NCI-H2196 treated with DMSO at 0.1 percent for 48 hours (cell line): ENCODE results near the gene SOCS6.
"Not testable (repeated sequence)": the region's sequence is repeated elsewhere in the genome, so short reads cannot be mapped to it uniquely, and the experiment has no call there.

Experiments
- DNase-seq: peaks from one replicate; lab custom pipeline; 2025; ENCODE audit not compliant: unreplicated experiment; lab: John Stamatoyannopoulos, UW

Gene SOCS6, protein sequence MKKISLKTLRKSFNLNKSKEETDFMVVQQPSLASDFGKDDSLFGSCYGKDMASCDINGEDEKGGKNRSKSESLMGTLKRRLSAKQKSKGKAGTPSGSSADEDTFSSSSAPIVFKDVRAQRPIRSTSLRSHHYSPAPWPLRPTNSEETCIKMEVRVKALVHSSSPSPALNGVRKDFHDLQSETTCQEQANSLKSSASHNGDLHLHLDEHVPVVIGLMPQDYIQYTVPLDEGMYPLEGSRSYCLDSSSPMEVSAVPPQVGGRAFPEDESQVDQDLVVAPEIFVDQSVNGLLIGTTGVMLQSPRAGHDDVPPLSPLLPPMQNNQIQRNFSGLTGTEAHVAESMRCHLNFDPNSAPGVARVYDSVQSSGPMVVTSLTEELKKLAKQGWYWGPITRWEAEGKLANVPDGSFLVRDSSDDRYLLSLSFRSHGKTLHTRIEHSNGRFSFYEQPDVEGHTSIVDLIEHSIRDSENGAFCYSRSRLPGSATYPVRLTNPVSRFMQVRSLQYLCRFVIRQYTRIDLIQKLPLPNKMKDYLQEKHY

DNA sequence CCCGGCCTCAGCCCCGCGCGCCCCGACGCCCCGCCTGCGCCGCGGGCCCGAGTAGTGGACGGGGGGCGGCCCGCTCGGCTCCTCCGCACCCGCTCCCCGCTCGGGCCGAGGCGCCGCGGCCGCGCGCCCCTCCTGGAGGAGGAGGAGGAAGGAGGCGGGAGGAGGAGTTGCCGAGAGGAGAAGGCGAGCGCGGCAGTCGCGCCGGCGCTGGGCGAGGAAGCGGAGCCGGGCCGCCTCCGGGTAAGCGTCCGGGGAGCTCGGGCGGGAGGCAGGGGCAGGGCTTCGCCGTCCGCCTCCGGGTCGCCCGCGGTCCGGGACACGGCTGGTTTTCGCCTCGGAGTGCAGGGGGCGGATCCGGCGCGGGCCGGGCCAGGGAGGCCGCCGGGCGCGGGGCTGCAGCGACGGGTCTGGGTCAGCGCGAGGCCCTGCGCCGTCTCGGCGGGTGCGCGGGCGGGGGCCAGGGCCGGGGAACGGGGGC is at the start of gene SOCS6:
Gene SOCS6 (plus strand): TSS at position 195 of the 478 bp plus-strand sequence. CDS start 35,624 bp downstream, outside the sequence.
- DNase-seq, result no peak

- no peak for DNase-seq
These were observed 45.5 kb upstream of the SOCS6 start for GRCh38 chr18:70243131-70243929.

DNA sequence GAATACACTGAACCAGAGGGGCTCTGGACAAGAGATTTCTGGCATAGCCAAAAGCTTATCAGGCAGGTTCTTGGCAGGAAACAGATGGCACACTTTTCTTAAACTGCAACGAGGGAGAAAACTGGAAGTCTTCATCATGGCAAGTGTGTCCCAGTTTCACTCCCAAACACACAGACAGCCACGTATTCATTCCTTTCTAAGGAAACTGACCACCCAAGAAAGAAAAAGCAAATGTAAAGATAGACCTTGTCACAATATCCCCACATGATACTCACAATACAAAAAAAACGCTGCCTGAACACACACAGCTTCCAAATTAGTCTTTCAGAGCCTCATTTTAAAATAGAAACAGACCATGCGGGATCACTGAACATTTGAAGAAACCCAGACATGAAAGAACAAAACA is 42.8 kb upstream of the SOCS6 start:
- no peak for DNase-seq

DNA sequence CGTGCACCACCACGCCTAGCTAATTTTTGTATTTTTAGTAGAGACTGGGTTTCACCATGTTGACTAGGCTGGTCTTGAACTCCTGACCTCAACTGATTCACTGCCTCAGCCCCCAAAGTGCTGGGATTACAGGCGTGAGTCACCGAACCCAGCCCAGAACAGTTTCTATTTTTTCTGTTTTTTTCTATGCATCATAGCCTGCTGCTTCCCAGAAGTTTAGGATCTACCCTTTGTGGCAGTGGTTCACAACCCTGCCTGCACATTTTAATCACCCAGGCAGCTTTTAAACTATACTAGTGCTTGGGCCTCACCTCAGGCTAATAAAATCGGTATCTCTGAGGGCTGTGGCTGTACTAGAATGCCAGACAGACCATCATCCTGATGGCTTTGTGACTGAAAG is 39.7 kb upstream of the SOCS6 start:
- DNase-seq, result no peak

- not testable (repeated sequence) for DNase-seq
These were observed 39.0 kb upstream of the SOCS6 start for GRCh38 chr18:70249861-70250260.

DNA sequence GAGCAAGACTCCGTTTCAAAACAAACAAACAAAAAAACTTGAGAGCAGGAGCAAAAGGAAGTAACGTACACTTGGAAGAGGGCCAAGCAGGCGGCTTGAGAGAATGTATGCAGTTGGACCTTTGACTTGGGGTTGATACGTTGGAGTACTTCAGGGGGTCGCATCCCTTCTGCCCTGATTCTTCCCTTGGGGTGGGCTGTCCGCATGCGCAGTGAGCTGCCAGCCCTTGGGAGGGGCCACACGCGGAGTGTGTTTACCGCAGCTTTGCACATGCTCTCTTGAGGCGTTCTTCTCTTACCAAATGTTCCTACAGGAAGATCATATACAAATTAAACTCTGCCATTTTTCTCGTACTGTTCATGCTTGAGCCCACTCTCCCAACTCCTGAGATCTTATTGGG is 38.1 kb upstream of the SOCS6 start:
- DNase-seq, result no peak

GRCh38 chr18:70256184-70256583 is 32.7 kb upstream of the SOCS6 start:
- no peak for DNase-seq

- DNase-seq, result no peak
These were observed 31.9 kb upstream of the SOCS6 start for GRCh38 chr18:70256994-70257393.

DNA sequence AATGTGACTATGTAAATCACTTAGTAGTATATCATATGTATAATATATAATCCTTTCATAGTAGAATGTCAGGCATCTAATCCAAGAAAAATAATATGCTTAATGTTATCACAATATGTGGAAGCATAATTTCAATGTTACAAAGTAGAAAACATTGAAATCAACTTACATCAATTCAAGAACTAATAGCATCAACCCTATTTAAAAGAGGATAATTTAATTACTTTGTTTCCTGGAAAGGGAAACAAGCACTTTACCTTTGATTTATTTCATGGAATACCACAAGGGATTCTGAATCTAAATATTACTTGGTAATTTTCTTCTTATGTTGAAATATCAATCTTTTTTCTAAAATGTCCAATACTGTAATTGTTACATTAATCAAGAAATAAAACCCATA is 30.6 kb upstream of the SOCS6 start:
- DNase-seq, result no peak

DNA sequence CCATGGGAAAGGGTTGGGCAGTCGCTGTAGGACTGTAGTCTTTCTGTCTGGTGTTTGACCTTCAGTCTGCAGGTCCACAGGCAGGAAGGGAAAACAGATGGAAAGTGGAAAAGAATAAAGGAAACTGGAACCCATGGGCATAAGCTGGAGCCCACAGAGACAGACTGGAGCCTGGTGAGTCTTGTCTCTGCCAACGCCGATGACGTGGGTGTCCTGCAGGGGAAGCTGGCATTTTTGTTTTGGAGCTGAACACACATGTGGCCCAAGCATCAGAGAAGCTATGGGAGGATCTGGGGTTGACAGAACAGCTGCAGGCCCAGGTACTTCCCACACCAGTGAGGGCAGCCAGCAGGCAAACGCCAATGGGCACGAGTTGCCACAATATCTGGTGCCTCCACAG is 28.2 kb upstream of the SOCS6 start:
- DNase-seq, result no peak

DNA sequence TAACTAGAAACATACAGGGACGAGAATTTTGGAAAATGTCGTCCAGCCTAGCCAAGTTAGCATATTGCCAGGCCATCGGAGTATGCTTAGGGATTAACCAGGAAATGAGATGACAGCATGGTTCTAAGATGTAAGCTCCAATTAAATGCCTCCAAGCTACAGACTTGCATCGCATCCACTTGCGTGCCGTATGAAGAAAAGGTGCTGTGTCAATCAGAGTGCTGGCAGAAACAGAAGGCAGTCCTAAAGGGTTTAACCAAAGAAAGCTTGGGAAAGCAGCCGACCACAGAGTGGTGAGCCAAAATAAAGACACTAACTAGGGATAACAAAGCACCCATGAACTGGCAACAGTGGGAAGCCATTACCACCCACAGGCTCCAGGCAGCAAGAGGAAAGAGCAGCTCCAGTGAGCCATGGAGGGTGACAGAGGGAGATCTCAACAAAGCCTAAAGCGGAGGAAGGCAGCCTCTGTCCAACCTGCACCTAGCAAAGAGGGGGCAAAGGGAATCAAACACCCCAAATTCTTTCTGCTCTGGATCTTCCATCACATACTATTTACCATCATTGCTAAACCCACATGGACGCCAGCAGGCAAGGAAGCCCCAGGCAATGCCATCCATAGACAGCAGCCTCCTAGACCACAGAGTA is 27.6 kb upstream of the SOCS6 start:
- no peak for DNase-seq

DNA sequence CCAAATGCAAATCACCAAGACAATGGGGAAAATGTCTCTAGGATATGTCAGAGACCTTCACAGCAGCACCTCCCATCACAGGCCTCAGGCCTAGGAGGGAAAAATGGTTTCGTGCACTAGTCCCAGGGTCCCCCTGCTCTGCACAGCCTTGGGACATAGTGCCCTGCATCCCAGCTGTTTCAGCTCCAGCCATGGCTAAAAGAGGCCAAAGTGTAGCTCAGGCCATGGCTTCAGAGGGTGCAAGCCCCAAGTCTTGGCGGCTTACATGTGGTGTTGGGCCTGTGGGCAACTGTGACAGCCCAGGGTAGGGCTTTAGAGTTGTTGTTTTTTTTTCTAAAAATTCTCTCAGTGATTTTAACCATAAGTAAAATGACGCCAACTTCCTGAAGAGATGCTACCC is 25.5 kb upstream of the SOCS6 start:
- DNase-seq, result no peak

DNA sequence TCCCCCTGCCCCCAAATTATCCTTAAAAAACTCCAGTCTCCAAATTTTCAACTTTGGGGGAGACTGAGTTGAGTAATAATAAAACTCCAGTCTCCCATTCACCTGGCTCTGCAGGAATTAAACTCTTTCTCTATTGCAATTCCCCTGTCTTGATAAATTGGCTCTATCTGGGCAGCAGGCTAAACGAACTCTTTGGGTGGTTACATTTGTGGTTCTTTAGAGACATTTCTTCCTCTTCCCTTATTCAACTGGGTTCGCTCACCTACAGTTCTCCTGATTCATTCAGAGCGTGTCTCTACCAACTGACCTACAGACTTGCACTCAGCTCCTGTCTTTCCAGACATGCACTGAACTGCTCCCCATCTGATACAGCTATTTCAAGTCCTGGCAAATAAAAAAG is 17.1 kb upstream of the SOCS6 start:
- no peak for DNase-seq

- no peak for DNase-seq
These were observed 15.8 kb upstream of the SOCS6 start for GRCh38 chr18:70273021-70273420.

GRCh38 chr18:70276416-70277191 is 12.2 kb upstream of the SOCS6 start:
- DNase-seq, result no peak

DNA sequence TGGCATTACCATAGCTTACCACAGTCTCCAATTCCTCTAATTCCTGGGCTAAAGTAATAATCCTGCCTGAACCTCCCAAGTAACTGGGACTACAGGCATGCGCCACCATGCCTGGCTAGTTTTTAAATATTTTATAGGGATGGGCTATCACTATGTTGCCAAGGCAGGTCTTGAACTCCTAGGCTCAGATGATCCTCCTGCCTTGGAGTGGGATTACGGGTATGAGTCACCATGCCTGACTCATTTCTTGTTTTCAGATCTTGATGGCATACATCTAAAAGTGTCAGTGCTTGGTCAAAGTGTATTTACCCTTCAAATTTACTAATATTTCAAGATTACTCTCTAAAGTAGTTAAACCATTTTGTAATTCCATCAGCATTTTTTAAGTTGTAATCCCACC is 9.4 kb upstream of the SOCS6 start:
- no peak for DNase-seq

GRCh38 chr18:70280007-70280925 is 8.6 kb upstream of the SOCS6 start:
- peak; percentile 21 for DNase-seq

DNA sequence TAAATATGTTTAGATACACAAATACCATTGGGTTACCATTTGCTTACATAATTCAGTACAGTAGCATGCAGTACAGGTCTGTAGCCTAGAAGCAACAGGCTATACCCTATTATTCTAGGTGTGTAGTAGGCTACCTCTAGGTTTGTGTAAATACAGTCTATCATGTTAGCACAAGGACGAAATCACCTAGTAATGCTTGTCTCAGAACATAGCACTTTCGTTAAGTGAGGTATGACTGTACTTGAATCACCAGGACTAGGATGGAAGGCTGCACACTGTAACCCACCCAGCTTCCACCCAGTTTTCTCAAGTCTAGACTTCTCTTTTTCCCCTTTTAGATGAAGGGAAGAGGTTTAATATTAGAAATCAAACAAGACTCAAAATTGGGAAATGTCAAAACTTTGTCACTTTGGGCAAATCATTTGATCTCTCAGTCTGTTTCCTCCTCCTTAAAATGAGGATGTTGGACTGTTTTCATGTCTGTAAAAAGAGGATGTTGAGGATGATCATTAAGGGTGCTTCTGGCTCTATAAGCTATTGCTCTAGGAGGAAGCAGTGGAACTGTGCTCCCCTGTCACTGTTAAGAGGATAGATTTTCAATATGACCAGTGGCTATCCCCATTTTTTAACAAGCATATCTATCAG is 3.7 kb upstream of the SOCS6 start:
- DNase-seq, result no peak

GRCh38 chr18:70287731-70288130 is 1.1 kb upstream of the SOCS6 start:
- DNase-seq, result no peak
